Measurements from ENCODE around the gene SLC39A9.

Gene SLC39A9, protein sequence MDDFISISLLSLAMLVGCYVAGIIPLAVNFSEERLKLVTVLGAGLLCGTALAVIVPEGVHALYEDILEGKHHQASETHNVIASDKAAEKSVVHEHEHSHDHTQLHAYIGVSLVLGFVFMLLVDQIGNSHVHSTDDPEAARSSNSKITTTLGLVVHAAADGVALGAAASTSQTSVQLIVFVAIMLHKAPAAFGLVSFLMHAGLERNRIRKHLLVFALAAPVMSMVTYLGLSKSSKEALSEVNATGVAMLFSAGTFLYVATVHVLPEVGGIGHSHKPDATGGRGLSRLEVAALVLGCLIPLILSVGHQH

GRCh38 chr14:69398053-69398817 is at the start of gene SLC39A9, which contains the start of gene ERH:
Gene SLC39A9 (plus strand): TSS chr14:69398692. CDS start chr14:69399370, 678 bp downstream.
Gene ERH (minus strand): TSS chr14:69398299. CDS start chr14:69398233, 66 bp downstream.
- peak; percentile 92 to 93 for DNase-seq

DNA sequence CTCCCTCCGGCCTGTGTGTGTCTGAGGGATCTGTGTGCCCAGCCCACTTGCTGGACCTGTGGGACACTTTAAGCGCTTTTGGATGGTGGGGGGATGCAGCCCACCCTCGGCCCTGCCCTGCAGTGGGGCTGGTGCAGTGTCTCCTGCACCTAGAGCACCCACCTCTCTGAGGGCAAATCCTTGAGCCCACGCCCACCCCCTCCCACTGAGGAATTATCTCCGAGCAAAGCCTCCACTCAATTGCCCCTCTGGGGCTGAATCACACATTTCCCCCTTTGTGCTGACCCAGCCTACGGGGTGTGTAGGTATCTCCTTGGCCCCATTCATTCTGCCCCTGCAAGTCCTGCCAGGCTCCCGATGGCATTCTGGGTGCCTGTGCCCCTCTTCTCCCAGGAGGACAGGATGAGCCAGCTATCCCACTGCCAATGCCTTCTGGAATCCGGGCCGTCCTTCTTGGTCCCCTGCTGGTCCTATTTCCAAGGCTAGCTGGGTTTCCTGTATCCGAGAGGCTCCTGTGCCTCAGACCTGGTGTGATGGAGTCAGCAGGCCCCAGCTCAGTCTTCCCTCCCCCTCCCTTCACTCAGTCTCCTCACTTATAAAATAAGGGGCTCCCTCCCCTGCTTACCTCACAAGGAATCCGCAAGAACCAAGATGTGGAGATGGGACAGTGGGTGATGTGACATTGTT is 49.3 kb upstream of the SLC39A9 start:
- DNase-seq, result no peak

DNA sequence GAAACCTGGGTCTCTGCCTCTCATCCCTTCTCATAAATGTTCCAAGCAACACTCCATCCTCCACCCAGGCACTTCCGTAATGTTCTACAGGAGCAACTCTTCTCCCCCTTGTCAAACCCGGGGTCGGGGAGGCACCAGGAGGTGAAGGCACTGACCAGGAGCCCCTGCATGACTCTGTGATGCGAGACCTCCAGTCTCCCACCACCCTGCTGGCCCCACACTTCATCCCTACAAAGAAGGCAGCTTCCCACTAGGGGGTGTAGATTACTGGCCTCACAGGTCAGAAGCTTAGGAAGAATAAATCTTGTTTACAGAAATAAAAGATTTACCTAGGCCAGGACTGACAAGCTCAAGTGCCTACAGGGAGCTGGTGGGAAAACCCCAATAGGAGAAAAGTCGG is 47.6 kb upstream of the SLC39A9 start:
- DNase-seq, result no peak

GRCh38 chr14:69351385-69351784 is 47.1 kb upstream of the SLC39A9 start:
- DNase-seq, result no peak

DNA sequence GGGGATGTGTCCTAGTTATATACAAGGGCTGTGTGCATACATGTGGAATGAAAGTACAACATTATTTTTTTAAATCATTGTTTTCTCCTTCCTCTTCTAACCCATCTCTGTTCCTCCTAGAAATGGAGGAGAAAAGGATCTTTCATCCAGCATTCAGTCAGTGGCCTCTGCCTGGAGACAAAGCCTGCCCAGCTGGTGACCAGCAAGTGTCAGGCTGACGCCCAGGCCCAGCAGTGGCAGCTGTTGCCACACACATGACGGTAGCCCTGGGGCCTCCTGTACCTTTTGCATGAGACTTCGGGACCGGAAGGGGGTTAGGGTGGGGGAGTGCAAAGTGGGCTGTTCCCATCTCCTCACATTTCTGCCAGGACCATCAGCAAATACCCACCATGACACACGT is 46.6 kb upstream of the SLC39A9 start:
- no peak for DNase-seq

GRCh38 chr14:69353168-69353567 is 45.3 kb upstream of the SLC39A9 start:
- no peak for DNase-seq

DNA sequence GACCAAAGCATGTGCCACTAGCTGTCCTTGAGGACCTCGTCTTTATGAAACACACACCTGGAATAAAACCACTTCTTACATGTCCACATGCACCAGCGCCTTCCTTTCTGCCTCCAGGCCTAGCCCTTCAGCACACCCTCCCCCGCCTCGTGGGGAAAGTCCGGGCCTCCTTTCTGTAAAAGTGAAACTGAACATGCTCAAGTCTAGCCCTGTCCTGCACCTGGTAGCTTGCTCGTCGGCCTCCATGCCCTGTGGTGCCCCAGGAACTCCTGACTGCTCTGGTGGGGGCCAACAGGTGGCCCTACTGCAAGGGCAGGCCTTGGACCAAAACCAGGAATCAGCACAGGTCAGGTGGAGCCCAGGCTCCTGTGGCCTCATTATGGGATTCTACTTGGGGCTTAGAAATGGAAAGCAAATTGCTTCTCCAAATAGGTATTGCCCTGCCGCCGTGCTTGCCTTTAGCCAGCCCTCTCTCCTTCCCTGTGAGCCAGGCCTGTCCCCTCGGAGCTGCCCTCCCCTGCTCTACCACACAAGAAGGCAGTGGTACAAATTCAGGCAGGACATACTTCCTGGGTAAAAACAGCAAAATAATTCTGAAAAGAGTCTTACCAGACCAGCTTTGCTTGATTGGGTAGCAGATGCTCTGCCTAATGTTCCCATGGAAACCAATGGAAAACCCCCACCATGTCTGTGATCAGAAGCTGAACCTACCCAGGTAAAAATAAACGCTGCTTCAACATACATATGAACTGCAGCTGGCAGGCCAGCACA is 43.9 kb upstream of the SLC39A9 start:
- DNase-seq, result peak; percentile 79 to 82

- no peak for DNase-seq
Measured at GRCh38 chr14:69355154-69355597, 43.3 kb upstream of the SLC39A9 start.

GRCh38 chr14:69355607-69356281 is 42.7 kb upstream of the SLC39A9 start:
- DNase-seq, result no peak

GRCh38 chr14:69356903-69357543 is 41.5 kb upstream of the SLC39A9 start:
- no peak for DNase-seq

- no peak for DNase-seq
Measured at GRCh38 chr14:69357544-69358200, 40.8 kb upstream of the SLC39A9 start.

- DNase-seq, result peak; percentile 73 to 77
Measured at GRCh38 chr14:69358233-69358963, 40.1 kb upstream of the SLC39A9 start.

DNA sequence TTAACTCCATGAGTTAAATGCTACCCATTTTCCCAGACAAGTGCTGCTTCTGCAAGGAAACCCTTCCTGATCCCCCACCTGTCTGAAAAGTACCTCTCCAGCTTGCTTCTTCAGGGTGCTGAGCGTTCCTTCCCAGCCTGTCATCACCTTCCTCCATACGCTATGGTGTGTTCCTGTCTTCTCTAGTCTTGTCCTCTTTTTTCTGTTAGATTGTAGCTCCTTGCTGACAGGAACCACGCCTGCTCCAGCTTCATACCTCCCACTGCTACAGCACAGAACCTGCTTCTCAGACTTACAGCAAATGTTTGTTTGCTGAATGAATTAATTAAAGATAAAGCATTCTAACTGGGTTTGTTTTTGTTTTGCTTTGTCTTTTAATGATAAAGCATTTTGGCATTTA is 39.5 kb upstream of the SLC39A9 start:
- DNase-seq, result no peak

- DNase-seq, result peak in 1 of 2 experiments; percentile 40
Measured at GRCh38 chr14:69360438-69361108, 37.9 kb upstream of the SLC39A9 start.

DNA sequence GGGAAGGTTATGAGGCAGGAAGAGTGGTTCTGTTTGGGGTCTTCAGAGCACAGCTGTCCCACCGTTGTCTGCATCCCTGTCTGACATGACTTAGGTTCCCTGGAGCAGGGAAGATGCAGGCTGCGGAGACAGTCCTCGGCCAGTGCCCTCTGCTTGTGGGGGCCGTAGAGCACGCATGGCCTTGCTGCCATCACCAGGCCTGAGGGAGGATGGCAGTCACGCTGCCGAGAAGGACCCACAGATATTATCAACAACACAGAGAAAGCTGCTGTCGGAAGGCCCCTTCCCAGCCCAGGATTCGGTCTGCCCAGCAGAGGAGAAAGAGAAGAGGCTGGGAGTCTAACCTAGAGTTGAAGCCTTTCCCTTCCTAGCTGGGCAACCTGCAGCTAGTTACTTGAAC is 35.4 kb upstream of the SLC39A9 start:
- no peak for DNase-seq

DNA sequence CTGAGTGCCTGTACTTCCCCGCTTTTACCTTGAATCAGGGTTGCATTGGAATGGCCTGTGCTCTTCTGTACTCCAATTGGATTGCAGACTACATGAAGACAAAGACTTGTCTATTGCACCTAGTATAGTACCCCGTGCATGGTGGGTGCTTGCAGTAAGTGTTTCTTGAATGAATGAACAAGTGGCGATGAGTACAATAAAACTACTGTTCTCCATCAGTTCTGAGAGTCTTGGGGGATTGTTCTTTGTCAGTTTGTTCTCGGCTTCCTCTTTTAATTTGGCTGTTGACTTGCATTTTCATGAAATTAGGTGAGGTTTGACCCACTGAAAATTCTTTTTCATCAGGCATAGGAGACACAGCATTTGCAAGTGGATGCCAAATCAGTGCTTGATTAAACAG is 34.5 kb upstream of the SLC39A9 start:
- no peak for DNase-seq

DNA sequence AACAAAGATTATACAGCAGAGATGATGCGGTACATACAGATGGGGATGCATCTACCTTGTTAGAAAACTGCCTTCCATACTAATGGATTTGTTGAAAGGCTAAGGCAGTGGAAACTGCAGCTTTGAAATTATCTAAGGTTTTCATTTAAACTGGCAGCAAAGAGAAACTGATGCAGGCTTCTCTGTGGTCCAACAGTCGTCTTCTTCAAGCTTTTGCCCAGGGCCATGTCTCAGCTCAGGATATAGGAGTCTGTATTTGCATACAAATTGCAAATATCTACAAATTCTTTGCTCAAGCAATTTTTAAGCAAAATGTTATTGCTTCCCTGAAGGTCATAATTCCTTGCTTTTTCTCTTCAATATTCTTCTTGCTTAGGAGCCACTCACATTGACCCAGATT is 34.1 kb upstream of the SLC39A9 start:
- DNase-seq, result no peak

DNA sequence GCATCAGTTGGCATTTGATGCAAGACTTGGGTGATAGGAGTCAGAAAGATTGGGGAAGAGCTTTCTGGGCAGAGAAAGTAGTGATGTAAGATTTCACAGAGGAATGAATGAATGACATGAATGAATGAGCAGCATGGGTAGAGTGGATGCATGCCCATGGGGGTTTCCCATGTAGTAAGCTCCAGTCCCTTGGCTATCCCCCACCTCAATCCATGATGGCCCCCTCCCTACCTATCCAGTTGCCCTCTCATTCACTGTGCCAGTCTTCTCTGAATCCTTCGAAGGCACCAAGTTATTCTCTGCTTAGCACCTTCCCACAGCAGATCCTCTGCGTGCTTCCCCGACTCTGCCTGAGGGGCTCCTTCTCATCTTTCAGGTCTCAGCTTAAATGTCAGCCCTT is 32.4 kb upstream of the SLC39A9 start:
- DNase-seq, result no peak

- DNase-seq, result no peak
Measured at GRCh38 chr14:69366761-69367160, 31.7 kb upstream of the SLC39A9 start.

- DNase-seq, result no peak
Measured at GRCh38 chr14:69368381-69368780, 30.1 kb upstream of the SLC39A9 start.
